HEK293 (cell line): ENCODE results near the gene ADPRH.

Experiments used
- CTCF ChIA-PET: fragments of 350-600 bp; formaldehyde crosslinking; extraction: SDS; loops from one replicate; lab custom pipeline; 2021; ENCODE audit warnings: antibody characterized with exemption; lab: Yijun Ruan, JAX
- POLR2A ChIA-PET: fragments of 300-600 bp; formaldehyde crosslinking; extraction: SDS; loops from one replicate; lab custom pipeline; 2020; ENCODE audit warnings: antibody characterized with exemption, inconsistent platforms; lab: Yijun Ruan, JAX
- H3K27ac ChIP-seq: fragments of 200-500 bp; sonication (Bioruptor generic); 2 replicates; pipeline ENCODE4 v1.5.1; 2014; ENCODE audit warnings: low read depth, low read length, control low read depth, inconsistent platforms; ENCODE audit errors: extremely low read depth
- H3K36me3 ChIP-seq, 2 experiments: fragments of 200-500 bp in 1 of 2; sonication (Bioruptor generic) in 1 of 2; 1 replicate in 1 of 2; 2 replicates in 1 of 2; pipeline ENCODE4 v1.5.1; 2014 to 2017; ENCODE audit warnings: inconsistent platforms in 2 of 2, low read length in 2 of 2; ENCODE audit not compliant: control insufficient read depth in 2 of 2, insufficient read depth in 1 of 2
- H3K4me1 ChIP-seq: fragments of 200-500 bp; sonication (Bioruptor generic); 2 replicates; pipeline ENCODE4 v1.5.1; 2014; ENCODE audit warnings: mild to moderate bottlenecking, low read length, inconsistent platforms; ENCODE audit not compliant: control insufficient read depth, insufficient read depth
- H3K4me3 ChIP-seq: 2 replicates; pipeline ENCODE4 v1.5.1; 2011; ENCODE audit warnings: low read depth, mild to moderate bottlenecking, control low read depth, low read length, moderate library complexity
- H3K9me3 ChIP-seq: fragments of 200-500 bp; sonication (Bioruptor generic); 2 replicates; pipeline ENCODE4 v1.5.1; 2014; ENCODE audit warnings: low read depth, low read length, inconsistent platforms; ENCODE audit not compliant: control insufficient read depth, insufficient read depth
- GLI4 ChIP-seq: fragments of 450-650 bp; formaldehyde crosslinking; IDR thresholded peaks from 2 replicates; pipeline ENCODE4 v1.5.1; 2016; ENCODE audit warnings: missing biosample characterization, missing genetic modification characterization
- REPIN1 ChIP-seq: fragments of 450-650 bp; formaldehyde crosslinking; IDR thresholded peaks from 2 replicates; pipeline ENCODE4 v1.5.1; 2017; ENCODE audit warnings: missing biosample characterization, missing genetic modification characterization, low read depth
- ZFP41 ChIP-seq: fragments of 450-650 bp; formaldehyde crosslinking; IDR thresholded peaks from 2 replicates; pipeline ENCODE4 v1.5.1; 2016; ENCODE audit warnings: missing biosample characterization, missing genetic modification characterization, borderline replicate concordance
- ZNF138 ChIP-seq: fragments of 450-650 bp; formaldehyde crosslinking; IDR thresholded peaks from 2 replicates; pipeline ENCODE4 v1.5.1; 2016; ENCODE audit warnings: missing biosample characterization, missing genetic modification characterization, borderline replicate concordance
- ZNF146 ChIP-seq: fragments of 450-650 bp; formaldehyde crosslinking; IDR thresholded peaks from 2 replicates; pipeline ENCODE4 v1.5.1; 2016; ENCODE audit warnings: missing biosample characterization, missing genetic modification characterization
- ZNF221 ChIP-seq: fragments of 450-650 bp; formaldehyde crosslinking; IDR thresholded peaks from 2 replicates; pipeline ENCODE4 v1.5.1; 2017; ENCODE audit warnings: missing biosample characterization, missing genetic modification characterization, borderline replicate concordance
- ZNF266 ChIP-seq: fragments of 450-650 bp; formaldehyde crosslinking; IDR thresholded peaks from 2 replicates; pipeline ENCODE4 v1.5.1; 2016; ENCODE audit warnings: missing biosample characterization, missing genetic modification characterization, low read depth
- ZNF423 ChIP-seq: fragments of 450-650 bp; formaldehyde crosslinking; IDR thresholded peaks from 2 replicates; pipeline ENCODE4 v1.5.1; 2016; ENCODE audit warnings: missing biosample characterization, missing genetic modification characterization
- ZNF548 ChIP-seq: fragments of 450-650 bp; formaldehyde crosslinking; IDR thresholded peaks from 2 replicates; pipeline ENCODE4 v1.5.1; 2016; ENCODE audit warnings: missing biosample characterization, missing genetic modification characterization
- ZNF629 ChIP-seq: fragments of 450-650 bp; formaldehyde crosslinking; IDR thresholded peaks from 2 replicates; pipeline ENCODE4 v1.5.1; 2017; ENCODE audit warnings: missing biosample characterization, missing genetic modification characterization
- ZNF677 ChIP-seq: fragments of 450-650 bp; IDR thresholded peaks from 2 replicates; pipeline ENCODE4 v1.5.0; 2018; ENCODE audit warnings: missing biosample characterization, mild to moderate bottlenecking, missing genetic modification characterization, moderate library complexity
- ZNF747 ChIP-seq: fragments of 450-650 bp; formaldehyde crosslinking; IDR thresholded peaks from 2 replicates; pipeline ENCODE4 v1.5.1; 2016; ENCODE audit warnings: missing biosample characterization, missing genetic modification characterization
- ZNF837 ChIP-seq: fragments of 450-650 bp; formaldehyde crosslinking; IDR thresholded peaks from 2 replicates; pipeline ENCODE4 v1.5.1; 2016; ENCODE audit warnings: missing biosample characterization, missing genetic modification characterization
- ZSCAN16 ChIP-seq: fragments of 450-650 bp; formaldehyde crosslinking; IDR thresholded peaks from 2 replicates; pipeline ENCODE4 v1.5.1; 2016; ENCODE audit warnings: missing biosample characterization, missing genetic modification characterization
- TF ChIP-seq, protein P1 (sequence below): fragments of 450-650 bp; formaldehyde crosslinking; IDR thresholded peaks from 2 replicates; pipeline ENCODE4 v1.5.1; 2016; ENCODE audit warnings: missing biosample characterization, missing genetic modification characterization
- TF ChIP-seq, protein P2 (sequence below): fragments of 450-650 bp; formaldehyde crosslinking; IDR thresholded peaks from 2 replicates; pipeline ENCODE4 v1.5.1; 2016; ENCODE audit warnings: missing biosample characterization, missing genetic modification characterization
- TF ChIP-seq, protein P3 (sequence below): fragments of 450-650 bp; formaldehyde crosslinking; IDR thresholded peaks from 2 replicates; pipeline ENCODE4 v1.5.1; 2016; ENCODE audit warnings: missing biosample characterization, missing genetic modification characterization
- TF ChIP-seq, protein P4 (sequence below): fragments of 450-650 bp; formaldehyde crosslinking; IDR thresholded peaks from 2 replicates; pipeline ENCODE4 v1.5.1; 2017; ENCODE audit warnings: missing biosample characterization, mild to moderate bottlenecking, missing genetic modification characterization, moderate library complexity
- TF ChIP-seq, protein P5 (sequence below): fragments of 450-650 bp; formaldehyde crosslinking; IDR thresholded peaks from 2 replicates; pipeline ENCODE4 v1.5.1; 2016; ENCODE audit warnings: missing biosample characterization, missing genetic modification characterization
- TF ChIP-seq, protein P6 (sequence below): fragments of 450-650 bp; formaldehyde crosslinking; IDR thresholded peaks from 2 replicates; pipeline ENCODE4 v1.5.1; 2016; ENCODE audit warnings: missing biosample characterization, missing genetic modification characterization, borderline replicate concordance

ADPRH gene

DNA sequence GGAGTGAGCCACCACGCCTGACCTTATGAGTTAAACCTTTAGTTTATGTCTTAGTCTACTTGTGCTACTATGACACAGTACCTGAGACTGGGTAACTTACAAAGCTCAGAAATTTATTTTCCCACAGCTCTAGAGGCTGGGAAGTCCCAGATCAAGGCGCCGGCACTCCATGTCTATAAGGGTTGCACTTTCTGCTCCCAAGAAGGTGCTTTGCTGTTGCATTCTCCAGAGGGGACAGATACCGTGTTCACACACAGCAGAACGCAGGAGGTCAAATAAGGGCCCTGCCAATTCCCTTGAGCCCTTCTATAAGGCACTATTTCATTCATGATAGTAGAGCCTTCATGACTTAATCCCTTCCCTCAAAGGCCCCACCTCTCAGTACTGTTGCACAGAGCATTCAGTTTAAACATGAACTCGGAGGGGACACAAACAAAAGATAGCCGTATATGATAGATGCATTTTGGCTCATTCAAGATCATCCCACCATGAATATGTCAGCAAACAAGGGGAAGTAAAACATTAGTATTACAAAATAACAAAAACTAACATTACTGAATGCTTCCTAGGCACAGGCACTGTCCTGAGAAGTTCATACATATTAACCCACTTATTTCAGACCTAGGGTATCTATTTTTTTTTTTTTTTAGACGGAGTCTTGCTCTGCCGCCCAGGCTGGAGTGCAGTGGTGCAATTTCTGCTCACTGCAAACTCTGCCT is 44.9 kb downstream of the ADPRH start (continued):
- TF ChIP-seq, protein P1, sequence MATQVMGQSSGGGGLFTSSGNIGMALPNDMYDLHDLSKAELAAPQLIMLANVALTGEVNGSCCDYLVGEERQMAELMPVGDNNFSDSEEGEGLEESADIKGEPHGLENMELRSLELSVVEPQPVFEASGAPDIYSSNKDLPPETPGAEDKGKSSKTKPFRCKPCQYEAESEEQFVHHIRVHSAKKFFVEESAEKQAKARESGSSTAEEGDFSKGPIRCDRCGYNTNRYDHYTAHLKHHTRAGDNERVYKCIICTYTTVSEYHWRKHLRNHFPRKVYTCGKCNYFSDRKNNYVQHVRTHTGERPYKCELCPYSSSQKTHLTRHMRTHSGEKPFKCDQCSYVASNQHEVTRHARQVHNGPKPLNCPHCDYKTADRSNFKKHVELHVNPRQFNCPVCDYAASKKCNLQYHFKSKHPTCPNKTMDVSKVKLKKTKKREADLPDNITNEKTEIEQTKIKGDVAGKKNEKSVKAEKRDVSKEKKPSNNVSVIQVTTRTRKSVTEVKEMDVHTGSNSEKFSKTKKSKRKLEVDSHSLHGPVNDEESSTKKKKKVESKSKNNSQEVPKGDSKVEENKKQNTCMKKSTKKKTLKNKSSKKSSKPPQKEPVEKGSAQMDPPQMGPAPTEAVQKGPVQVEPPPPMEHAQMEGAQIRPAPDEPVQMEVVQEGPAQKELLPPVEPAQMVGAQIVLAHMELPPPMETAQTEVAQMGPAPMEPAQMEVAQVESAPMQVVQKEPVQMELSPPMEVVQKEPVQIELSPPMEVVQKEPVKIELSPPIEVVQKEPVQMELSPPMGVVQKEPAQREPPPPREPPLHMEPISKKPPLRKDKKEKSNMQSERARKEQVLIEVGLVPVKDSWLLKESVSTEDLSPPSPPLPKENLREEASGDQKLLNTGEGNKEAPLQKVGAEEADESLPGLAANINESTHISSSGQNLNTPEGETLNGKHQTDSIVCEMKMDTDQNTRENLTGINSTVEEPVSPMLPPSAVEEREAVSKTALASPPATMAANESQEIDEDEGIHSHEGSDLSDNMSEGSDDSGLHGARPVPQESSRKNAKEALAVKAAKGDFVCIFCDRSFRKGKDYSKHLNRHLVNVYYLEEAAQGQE (tag by site-specific recombination): no peak
- no peak for TF ChIP-seq ZNF146 (tag by site-specific recombination)
- TF ChIP-seq, protein P2, sequence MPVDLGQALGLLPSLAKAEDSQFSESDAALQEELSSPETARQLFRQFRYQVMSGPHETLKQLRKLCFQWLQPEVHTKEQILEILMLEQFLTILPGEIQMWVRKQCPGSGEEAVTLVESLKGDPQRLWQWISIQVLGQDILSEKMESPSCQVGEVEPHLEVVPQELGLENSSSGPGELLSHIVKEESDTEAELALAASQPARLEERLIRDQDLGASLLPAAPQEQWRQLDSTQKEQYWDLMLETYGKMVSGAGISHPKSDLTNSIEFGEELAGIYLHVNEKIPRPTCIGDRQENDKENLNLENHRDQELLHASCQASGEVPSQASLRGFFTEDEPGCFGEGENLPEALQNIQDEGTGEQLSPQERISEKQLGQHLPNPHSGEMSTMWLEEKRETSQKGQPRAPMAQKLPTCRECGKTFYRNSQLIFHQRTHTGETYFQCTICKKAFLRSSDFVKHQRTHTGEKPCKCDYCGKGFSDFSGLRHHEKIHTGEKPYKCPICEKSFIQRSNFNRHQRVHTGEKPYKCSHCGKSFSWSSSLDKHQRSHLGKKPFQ (tag by site-specific recombination): no peak
- no peak for TF ChIP-seq ZNF221
- TF ChIP-seq REPIN1 (tag by site-specific recombination): no peak
- TF ChIP-seq ZNF677 (tag by site-specific recombination): no peak
- TF ChIP-seq, protein P3, sequence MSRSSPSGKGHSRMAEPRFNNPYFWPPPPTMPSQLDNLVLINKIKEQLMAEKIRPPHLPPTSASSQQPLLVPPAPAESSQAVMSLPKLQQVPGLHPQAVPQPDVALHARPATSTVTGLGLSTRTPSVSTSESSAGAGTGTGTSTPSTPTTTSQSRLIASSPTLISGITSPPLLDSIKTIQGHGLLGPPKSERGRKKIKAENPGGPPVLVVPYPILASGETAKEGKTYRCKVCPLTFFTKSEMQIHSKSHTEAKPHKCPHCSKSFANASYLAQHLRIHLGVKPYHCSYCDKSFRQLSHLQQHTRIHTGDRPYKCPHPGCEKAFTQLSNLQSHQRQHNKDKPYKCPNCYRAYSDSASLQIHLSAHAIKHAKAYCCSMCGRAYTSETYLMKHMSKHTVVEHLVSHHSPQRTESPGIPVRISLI (tag by site-specific recombination): no peak
- TF ChIP-seq ZNF629: no peak
- no peak for TF ChIP-seq ZNF266 (tag by site-specific recombination)
- TF ChIP-seq, protein P4, sequence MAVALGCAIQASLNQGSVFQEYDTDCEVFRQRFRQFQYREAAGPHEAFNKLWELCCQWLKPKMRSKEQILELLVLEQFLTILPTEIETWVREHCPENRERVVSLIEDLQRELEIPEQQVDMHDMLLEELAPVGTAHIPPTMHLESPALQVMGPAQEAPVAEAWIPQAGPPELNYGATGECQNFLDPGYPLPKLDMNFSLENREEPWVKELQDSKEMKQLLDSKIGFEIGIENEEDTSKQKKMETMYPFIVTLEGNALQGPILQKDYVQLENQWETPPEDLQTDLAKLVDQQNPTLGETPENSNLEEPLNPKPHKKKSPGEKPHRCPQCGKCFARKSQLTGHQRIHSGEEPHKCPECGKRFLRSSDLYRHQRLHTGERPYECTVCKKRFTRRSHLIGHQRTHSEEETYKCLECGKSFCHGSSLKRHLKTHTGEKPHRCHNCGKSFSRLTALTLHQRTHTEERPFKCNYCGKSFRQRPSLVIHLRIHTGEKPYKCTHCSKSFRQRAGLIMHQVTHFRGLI: no peak
- no peak for TF ChIP-seq GLI4 (tag by site-specific recombination)
- TF ChIP-seq, all 188 proteins: peak for 0

DNA sequence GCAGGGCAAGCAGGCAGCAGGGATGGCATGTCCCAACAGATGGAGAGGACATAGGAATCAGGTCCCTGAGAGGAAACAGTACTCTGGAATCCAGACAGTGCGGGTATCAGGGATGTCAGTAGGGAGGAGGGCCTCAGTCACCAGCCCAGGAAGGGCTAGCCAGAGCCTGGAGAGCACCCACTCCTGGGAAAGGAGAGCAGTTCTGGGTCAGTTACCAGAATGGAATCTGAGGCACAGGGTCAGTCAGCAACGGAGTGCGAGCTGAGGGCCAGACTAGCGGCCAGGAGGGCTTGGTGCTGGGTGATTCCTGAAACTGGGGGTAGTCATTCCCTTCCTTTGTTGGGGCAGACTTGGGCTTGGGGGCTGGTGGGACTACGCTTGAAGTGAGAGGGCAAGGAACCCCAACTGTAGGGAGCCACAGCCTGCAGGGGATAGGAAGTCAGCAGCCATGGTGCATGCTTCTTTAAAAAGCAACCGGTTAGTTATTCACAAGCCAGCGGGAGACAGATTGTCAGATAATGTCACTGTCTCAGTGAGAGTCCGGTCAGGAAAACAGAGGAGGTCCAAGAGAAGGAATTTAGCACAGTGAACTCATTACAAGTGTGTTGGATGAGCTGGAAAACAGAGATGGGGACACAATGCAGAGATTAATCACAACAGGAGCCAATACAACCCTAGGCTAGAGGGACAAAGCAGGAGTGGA is 46.3 kb downstream of the ADPRH start:
- ChIA-PET CTCF (no interaction called here), POLR2A (no interaction called here)
- no peak overlapping the region for H3K4me3 ChIP-seq
- no peaks in the 10 kb centered on the region for H3K4me1 ChIP-seq
- no peak overlapping the region for H3K27ac ChIP-seq
- no peaks in the 10 kb centered on the region for H3K9me3 ChIP-seq
- no peaks in the 10 kb centered on the region for H3K36me3 ChIP-seq
- TF ChIP-seq ZFP41 (tag by site-specific recombination) (no peak), ZNF837 (tag by site-specific recombination) (no peak), ZSCAN16 (tag by site-specific recombination) (no peak), ZNF423 (tag by site-specific recombination) (no peak), ZNF548 (tag by site-specific recombination) (no peak), ZNF138 (tag by site-specific recombination) (no peak), ZNF747 (no peak)
- TF ChIP-seq, protein P5, sequence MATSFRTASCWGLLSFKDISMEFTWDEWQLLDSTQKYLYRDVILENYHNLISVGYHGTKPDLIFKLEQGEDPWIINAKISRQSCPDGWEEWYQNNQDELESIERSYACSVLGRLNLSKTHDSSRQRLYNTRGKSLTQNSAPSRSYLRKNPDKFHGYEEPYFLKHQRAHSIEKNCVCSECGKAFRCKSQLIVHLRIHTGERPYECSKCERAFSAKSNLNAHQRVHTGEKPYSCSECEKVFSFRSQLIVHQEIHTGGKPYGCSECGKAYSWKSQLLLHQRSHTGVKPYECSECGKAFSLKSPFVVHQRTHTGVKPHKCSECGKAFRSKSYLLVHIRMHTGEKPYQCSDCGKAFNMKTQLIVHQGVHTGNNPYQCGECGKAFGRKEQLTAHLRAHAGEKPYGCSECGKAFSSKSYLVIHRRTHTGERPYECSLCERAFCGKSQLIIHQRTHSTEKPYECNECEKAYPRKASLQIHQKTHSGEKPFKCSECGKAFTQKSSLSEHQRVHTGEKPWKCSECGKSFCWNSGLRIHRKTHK (tag by site-specific recombination): no peak
- TF ChIP-seq, protein P6, sequence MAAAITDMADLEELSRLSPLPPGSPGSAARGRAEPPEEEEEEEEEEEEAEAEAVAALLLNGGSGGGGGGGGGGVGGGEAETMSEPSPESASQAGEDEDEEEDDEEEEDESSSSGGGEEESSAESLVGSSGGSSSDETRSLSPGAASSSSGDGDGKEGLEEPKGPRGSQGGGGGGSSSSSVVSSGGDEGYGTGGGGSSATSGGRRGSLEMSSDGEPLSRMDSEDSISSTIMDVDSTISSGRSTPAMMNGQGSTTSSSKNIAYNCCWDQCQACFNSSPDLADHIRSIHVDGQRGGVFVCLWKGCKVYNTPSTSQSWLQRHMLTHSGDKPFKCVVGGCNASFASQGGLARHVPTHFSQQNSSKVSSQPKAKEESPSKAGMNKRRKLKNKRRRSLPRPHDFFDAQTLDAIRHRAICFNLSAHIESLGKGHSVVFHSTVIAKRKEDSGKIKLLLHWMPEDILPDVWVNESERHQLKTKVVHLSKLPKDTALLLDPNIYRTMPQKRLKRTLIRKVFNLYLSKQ (tag by site-specific recombination): no peak
- TF ChIP-seq, protein P1 (tag by site-specific recombination): no peak
